HUES48 (cell line): ENCODE measurements around the gene TMEM178B.

Source experiments
- H3K27ac ChIP-seq: one replicate; pipeline ENCODE4 v1.7.0; 2013; ENCODE audit warnings: low read depth, low read length, inconsistent platforms
- H3K27me3 ChIP-seq: 2 replicates; pipeline ENCODE4 v1.6.1; 2013; ENCODE audit warnings: mild to moderate bottlenecking, low read length; ENCODE audit not compliant: control insufficient read depth, insufficient read depth
- H3K36me3 ChIP-seq: 2 replicates; pipeline ENCODE4 v1.6.1; 2013; ENCODE audit warnings: low read length; ENCODE audit not compliant: control insufficient read depth, insufficient read depth
- H3K4me1 ChIP-seq: 2 replicates; pipeline ENCODE4 v1.6.1; 2013; ENCODE audit warnings: mild to moderate bottlenecking, low read length; ENCODE audit not compliant: control insufficient read depth, insufficient read depth
- H3K4me3 ChIP-seq: 2 replicates; pipeline ENCODE4 v1.5.1; 2013; ENCODE audit warnings: mild to moderate bottlenecking, low read depth, low read length
- H3K9ac ChIP-seq: 2 replicates; pipeline ENCODE4 v1.6.1; 2013; ENCODE audit warnings: mild to moderate bottlenecking, low read depth, low read length, moderate library complexity
- H3K9me3 ChIP-seq: 2 replicates; pipeline ENCODE4 v1.6.1; 2013; ENCODE audit warnings: low read length; ENCODE audit not compliant: control insufficient read depth, insufficient read depth

TMEM178B gene

DNA sequence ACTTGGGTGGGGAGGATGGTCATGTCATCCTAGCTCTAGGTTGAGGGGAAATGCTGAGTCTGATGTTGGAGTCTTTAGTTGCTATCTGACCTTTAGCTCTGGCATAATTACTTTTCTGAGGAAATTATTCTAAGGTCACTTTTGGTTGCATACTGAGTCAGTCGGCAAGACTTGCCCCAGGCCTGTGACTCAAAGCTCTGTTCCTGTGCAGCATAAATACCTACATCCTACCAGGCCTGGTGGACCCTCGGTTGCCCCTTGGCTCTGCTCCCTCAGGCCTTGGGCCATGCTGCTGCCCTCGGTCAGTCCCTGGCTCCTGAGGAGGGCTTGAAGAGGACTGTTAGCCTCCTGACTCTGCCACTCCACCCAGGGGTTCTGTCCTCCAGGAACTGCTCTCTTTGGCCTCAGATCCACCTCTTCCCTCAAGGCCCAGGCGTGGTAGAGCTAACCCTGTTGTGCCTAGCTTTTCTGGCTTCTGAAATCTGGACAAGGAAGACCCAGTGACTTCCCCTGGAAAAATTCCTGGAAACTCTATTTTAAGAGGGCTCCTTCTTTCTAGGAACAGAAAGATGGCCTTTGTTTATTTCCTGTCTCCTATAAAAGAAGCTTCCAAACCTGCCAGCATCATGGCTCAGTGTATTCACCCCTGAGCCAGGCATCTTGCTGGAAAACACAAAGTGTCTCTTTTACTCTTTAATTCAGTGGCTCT, 71.2 kb downstream of the TMEM178B start:
- Histone ChIP-seq H3K9me3 (no peaks in the 10 kb centered on the region), H3K4me1 (peaks cover 11% of the 10 kb centered on the region), H3K4me3 (no peak overlapping the region), H3K27ac (no peak overlapping the region), H3K36me3 (no peaks in the 10 kb centered on the region), H3K27me3 (no peaks in the 10 kb centered on the region), H3K9ac (no peak overlapping the region)

DNA sequence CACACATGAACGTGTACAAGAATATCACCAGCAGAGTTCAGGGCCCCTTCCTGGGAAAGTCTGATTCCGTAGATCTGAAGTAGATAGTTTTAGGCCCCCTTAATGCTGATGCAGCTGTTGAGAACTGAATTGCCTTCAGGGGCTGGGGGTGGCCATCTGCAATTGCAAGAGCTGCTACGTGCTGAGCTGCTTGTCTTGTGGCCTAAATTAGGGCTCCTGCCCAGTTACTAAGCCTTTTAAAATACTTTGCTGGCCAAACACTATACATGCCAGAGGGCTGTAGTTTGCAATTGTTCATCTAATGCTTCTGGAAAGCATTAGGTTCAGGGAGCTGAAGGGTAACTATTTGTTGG, 71.7 kb downstream of the TMEM178B start:
- Histone ChIP-seq H3K27ac (no peak overlapping the region), H3K27me3 (no peaks in the 10 kb centered on the region), H3K36me3 (no peaks in the 10 kb centered on the region), H3K9me3 (no peaks in the 10 kb centered on the region), H3K4me3 (no peak overlapping the region), H3K9ac (no peak overlapping the region), H3K4me1 (peaks cover 11% of the 10 kb centered on the region)

DNA sequence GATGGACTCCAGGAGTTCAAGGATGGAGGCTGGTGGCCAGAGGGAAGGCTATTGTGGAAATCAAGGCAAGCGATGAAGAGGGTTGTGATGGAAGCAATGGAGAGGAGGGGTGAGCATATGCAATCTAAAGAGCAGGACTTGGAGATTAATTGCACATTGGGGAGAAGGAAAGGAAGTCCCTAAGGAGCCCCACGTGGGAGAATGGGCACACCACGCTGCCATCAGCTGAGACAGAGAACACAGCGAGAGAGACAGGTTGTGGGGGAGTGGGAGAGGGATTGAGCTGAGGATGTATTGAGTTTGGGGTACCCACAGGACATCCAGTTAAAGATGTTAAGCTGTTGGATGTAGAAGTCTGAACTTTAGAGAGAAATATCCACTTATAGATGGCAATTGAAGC, 73.6 kb downstream of the TMEM178B start:
- Histone ChIP-seq H3K27me3 (no peaks in the 10 kb centered on the region), H3K4me1 (peaks cover 11% of the 10 kb centered on the region), H3K36me3 (no peaks in the 10 kb centered on the region), H3K4me3 (no peak overlapping the region), H3K9me3 (no peaks in the 10 kb centered on the region), H3K9ac (no peak overlapping the region), H3K27ac (no peak overlapping the region)

DNA sequence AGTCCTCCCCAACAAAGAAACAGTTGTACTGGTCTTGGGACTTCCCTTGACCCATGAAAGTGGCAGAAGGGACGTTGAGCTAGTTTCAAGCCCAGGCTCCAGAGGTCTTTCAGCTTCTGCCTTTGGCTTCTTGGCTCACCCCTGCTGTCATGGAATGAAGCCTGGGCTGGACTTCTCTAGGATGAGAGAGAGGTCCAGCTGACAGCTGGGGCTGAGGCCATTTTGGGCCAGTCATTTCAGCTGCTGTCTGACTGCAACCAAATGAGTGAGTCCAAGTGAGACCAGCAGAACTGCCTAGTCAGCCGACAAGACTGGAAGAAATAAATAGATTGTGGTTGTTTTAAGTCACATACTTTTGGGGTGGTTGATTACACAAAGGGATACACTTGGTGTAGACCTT, 76.6 kb downstream of the TMEM178B start:
- H3K4me1 ChIP-seq: peaks cover 4% of the 10 kb centered on the region; the same call in 1 of the 2 replicates
- H3K36me3 ChIP-seq: no peaks in the 10 kb centered on the region
- H3K4me3 ChIP-seq: no peak overlapping the region
- no peaks in the 10 kb centered on the region for H3K9me3 ChIP-seq
- no peak overlapping the region for H3K9ac ChIP-seq
- no peaks in the 10 kb centered on the region for H3K27me3 ChIP-seq
- H3K27ac ChIP-seq: no peak overlapping the region

DNA sequence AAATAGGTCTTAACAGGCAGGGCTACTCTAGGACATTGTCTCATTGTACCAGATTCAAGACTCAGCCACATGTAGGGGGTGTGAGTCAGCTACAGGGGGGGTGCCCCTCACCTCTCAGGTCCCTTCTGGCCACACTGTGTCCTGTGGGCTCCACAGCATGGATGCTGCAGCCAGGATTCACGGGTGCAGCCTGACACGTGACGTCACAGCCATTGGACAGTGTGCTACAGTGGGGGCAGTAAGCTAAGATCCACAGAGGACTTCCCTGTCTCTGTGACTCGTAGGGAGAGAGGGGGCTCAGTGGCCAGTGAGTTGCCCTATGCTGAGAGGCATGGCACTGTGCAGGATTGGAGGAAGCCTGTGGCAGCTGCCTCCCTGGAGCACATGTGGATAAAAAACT, 77.9 kb downstream of the TMEM178B start:
- no peaks in the 10 kb centered on the region for H3K9me3 ChIP-seq
- H3K4me1 ChIP-seq: no peaks in the 10 kb centered on the region; the same call in 1 of the 2 replicates
- no peak overlapping the region for H3K9ac ChIP-seq
- H3K27me3 ChIP-seq: no peaks in the 10 kb centered on the region
- no peak overlapping the region for H3K4me3 ChIP-seq
- H3K27ac ChIP-seq: no peak overlapping the region
- H3K36me3 ChIP-seq: no peaks in the 10 kb centered on the region

DNA sequence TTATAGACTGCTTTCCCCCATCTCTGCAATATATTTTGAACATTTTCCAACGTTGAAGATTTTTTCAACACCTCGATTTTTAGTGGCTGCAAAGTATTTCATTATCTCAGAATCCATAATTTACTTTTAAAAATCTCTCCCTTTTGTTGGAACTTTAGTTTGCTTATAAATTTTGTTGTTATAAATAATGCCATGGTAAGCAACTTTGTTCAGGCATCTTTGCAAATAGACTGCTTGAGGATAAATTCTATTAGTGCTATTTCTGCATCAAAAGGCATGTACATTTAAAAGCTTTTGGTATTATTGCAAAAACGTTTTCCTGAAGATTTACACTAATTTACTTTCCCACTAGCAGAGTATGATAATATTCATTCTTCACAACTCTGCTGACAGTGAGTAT, 79.4 kb downstream of the TMEM178B start:
- Histone ChIP-seq H3K27me3 (no peaks in the 10 kb centered on the region), H3K27ac (no peak overlapping the region), H3K9me3 (no peaks in the 10 kb centered on the region), H3K9ac (no peak overlapping the region), H3K4me3 (no peak overlapping the region), H3K4me1 (no peaks in the 10 kb centered on the region; the same call in 1 of the 2 replicates), H3K36me3 (no peaks in the 10 kb centered on the region)

DNA sequence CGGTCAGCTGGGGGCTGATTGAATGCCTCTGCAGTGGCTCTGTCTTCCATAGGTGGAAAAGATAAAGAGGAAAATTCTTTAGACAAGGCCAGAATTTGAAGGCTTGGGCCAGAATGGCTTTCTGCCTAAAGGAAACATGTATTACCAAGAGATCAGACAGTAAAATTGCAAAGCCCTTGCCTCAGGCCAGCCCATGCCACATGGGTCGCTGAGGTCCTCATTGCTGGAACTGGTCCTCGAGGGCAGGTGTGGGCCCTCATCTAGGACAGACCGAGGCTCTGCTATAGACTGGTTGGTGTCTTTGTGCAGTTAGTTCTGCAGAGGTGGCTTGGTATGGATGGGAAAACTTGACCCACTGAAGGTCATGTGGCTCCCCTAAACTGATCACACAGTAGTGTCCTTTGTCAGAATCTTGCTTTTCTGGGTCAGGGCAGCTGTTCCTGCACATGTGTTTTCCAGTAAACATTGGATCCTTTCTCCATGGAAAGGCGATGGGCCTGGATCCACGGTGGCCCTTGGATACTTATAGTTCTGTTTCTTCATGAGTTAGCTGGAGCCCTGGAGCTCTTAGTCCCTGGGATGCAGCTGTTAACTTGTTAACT, 80.4 kb downstream of the TMEM178B start:
- no peaks in the 10 kb centered on the region for H3K27me3 ChIP-seq
- H3K27ac ChIP-seq: no peak overlapping the region
- H3K4me1 ChIP-seq: no peaks in the 10 kb centered on the region; the same call in 1 of the 2 replicates
- no peak overlapping the region for H3K4me3 ChIP-seq
- no peaks in the 10 kb centered on the region for H3K9me3 ChIP-seq
- H3K9ac ChIP-seq: no peak overlapping the region
- no peaks in the 10 kb centered on the region for H3K36me3 ChIP-seq

DNA sequence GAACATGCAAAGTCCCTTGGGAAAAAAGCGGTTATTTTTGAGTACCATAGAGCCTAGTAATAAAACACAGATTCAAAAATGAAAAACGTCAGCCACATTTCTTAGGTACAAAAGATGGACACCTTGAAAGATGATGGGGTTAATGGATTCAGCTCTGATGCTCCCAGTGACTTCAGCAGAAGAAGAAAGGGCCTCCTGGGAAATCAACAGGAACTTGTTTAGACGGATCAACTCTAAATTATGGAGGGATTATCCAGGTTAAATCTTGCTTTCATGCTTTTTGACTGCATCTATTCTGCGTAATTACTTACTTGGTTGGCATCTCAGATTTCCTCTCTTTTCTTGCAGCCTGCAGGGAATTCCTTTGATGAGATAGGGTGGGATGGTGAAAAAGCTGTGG, 82.5 kb downstream of the TMEM178B start:
- no peaks in the 10 kb centered on the region; the same call in 1 of the 2 replicates for H3K4me1 ChIP-seq
- no peaks in the 10 kb centered on the region for H3K27me3 ChIP-seq
- no peak overlapping the region for H3K9ac ChIP-seq
- H3K9me3 ChIP-seq: no peaks in the 10 kb centered on the region
- no peak overlapping the region for H3K27ac ChIP-seq
- no peak overlapping the region for H3K4me3 ChIP-seq
- no peaks in the 10 kb centered on the region for H3K36me3 ChIP-seq

DNA sequence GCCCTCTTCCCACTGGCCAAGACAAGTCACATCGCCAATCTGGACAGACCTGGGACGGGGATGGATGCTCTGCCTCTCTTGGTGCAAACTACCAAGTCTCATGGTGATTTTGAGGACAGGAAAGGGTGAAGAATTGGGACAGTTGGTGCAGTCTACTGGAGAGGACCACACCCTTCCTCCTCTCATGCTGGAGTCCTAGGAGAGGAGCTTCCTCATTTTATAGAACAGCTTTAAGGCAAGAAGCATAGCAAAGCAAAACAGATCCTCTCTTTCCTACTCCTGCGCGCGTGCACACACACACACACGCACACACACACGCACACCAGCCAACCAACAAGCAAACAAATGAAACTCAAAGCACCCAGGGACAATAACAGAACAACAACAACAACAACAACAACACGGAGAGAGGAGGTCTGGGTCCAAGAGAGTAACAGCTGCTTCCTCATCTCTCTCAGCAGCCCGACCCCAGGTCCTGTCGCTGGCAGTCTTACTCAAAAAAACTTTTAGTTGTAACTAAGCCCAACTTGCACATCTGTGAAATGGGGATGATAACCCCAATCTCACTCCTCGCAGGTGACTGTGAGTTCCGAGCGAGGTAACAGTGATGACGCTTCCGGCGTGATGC, 83.4 kb downstream of the TMEM178B start:
- Histone ChIP-seq H3K36me3 (no peaks in the 10 kb centered on the region), H3K9me3 (no peaks in the 10 kb centered on the region), H3K27me3 (no peaks in the 10 kb centered on the region), H3K4me1 (no peaks in the 10 kb centered on the region), H3K9ac (no peak overlapping the region), H3K27ac (no peak overlapping the region), H3K4me3 (no peak overlapping the region)

DNA sequence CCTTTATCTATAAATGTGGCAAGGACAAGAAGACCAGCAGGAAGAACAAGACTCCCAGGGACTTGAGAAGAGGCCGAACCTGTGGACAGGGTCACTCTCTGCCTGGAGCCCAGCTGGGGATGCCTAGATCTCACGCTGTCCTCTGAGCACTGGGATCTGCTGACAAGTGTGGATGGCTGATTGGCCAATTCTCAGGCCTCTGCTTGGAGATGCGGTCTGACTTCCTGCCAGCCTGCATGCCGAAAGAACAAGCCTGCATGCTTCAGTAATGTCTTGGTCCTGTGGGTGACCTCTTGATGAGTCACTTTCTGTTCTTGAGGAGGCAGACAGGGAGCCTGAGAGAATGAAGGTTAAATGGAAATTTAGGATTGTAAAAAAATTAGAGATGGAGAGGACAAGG, 84.7 kb downstream of the TMEM178B start:
- no peaks in the 10 kb centered on the region for H3K4me1 ChIP-seq
- no peak overlapping the region for H3K9ac ChIP-seq
- no peak overlapping the region for H3K4me3 ChIP-seq
- H3K27me3 ChIP-seq: no peaks in the 10 kb centered on the region
- no peak overlapping the region for H3K27ac ChIP-seq
- H3K36me3 ChIP-seq: no peaks in the 10 kb centered on the region
- no peaks in the 10 kb centered on the region for H3K9me3 ChIP-seq

DNA sequence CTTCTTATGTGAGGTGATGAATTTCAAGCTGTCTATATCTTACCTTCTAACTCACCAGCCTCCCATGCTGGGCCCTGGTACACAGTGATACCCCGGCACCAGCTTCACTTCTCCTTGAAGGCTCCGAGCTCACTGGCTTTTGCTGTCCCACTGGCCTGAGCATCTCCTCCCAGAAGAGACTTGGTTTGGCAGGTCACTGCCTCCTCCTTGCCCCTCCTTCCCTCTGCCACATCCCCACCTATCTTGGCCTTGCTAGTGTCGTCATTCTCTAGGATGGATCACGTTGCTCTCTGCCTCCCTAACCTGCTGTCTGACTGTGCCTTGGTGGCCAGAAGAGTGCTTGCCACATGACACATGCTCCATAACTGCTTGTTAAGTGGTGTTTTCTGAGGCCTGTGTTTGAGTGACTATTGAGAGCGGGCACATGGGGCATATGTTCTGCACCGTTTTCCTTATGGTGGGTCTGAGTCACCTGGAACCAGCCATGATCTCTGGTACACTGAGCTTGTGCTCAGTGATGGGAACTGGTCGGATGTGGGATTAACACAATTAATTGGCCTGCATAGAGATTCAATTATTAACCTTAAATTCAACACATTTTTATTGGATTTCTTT, 86.5 kb downstream of the TMEM178B start:
- H3K36me3 ChIP-seq: no peaks in the 10 kb centered on the region
- no peak overlapping the region for H3K27ac ChIP-seq
- H3K4me3 ChIP-seq: no peak overlapping the region
- no peaks in the 10 kb centered on the region for H3K27me3 ChIP-seq
- no peak overlapping the region for H3K9ac ChIP-seq
- H3K4me1 ChIP-seq: no peaks in the 10 kb centered on the region
- no peaks in the 10 kb centered on the region for H3K9me3 ChIP-seq
